GM06990 (cell line): ENCODE measurements around the gene ZDHHC7.

Experiments used
- DNase-seq: peaks from one replicate; pipeline ENCODE4 v3.0.0-alpha.2; 2011; ENCODE audit not compliant: insufficient read length; ENCODE audit errors: extremely low read depth
- H3K27me3 ChIP-seq: replicated peaks from 2 replicates; pipeline ENCODE4 v1.6.0; 2011; ENCODE audit warnings: low read length; ENCODE audit not compliant: control insufficient read depth, insufficient read depth
- H3K36me3 ChIP-seq: 2 replicates; pipeline ENCODE4 v1.5.1; 2011; ENCODE audit warnings: low read length; ENCODE audit not compliant: control insufficient read depth, insufficient read depth
- H3K4me3 ChIP-seq: replicated peaks from 2 replicates; pipeline ENCODE4 v1.5.1; 2011; ENCODE audit warnings: low read depth, mild to moderate bottlenecking, control low read depth, low read length
- CTCF ChIP-seq: IDR thresholded peaks from 2 replicates; pipeline ENCODE4 v1.5.1; 2011; ENCODE audit warnings: low read length, control low read depth, mild to moderate bottlenecking, inconsistent platforms; ENCODE audit not compliant: insufficient read depth, poor library complexity, severe bottlenecking

Gene ZDHHC7

GRCh38 chr16:84937196-84938005, 73.9 kb downstream of the ZDHHC7 start:
- no peaks in the 10 kb centered on the region; the same call in none of the 2 replicates for H3K27me3 ChIP-seq
- no peak for TF ChIP-seq CTCF
- no peak for DNase-seq
- H3K4me3 ChIP-seq, result no peak overlapping the region
- H3K36me3 ChIP-seq, result no peaks in the 10 kb centered on the region

- no peaks in the 10 kb centered on the region; the same call in none of the 2 replicates for H3K27me3 ChIP-seq
- DNase-seq, result no peak
- H3K36me3 ChIP-seq, result no peaks in the 10 kb centered on the region
- no peak overlapping the region for H3K4me3 ChIP-seq
- TF ChIP-seq CTCF, result no peak
These were observed 77.3 kb downstream of the ZDHHC7 start for GRCh38 chr16:84933774-84934631.

- Histone ChIP-seq H3K4me3 (no peak overlapping the region), H3K27me3 (no peaks in the 10 kb centered on the region; the same call in none of the 2 replicates), H3K36me3 (no peaks in the 10 kb centered on the region)
- no peak for DNase-seq
- no peak for TF ChIP-seq CTCF
These were observed 78.7 kb downstream of the ZDHHC7 start for GRCh38 chr16:84932681-84933080.

GRCh38 chr16:84931506-84931905, 79.8 kb downstream of the ZDHHC7 start:
- no peak for TF ChIP-seq CTCF

GRCh38 chr16:84931107-84931494, 80.2 kb downstream of the ZDHHC7 start:
- DNase-seq, result no peak
- no peak for TF ChIP-seq CTCF
- H3K36me3 ChIP-seq, result no peaks in the 10 kb centered on the region
- no peaks in the 10 kb centered on the region; the same call in none of the 2 replicates for H3K27me3 ChIP-seq
- no peak overlapping the region for H3K4me3 ChIP-seq

More at GRCh38 chr16:84931506-84931905, 79.8 kb downstream of the ZDHHC7 start:
- Histone ChIP-seq H3K27me3 (no peaks in the 10 kb centered on the region; the same call in none of the 2 replicates), H3K4me3 (no peak overlapping the region), H3K36me3 (no peaks in the 10 kb centered on the region)
- DNase-seq, result no peak
